GM19455 (cell line): ENCODE results near the gene CSKMT.
"Not testable (repeated sequence)": the region's sequence is repeated elsewhere in the genome, so short reads cannot be mapped to it uniquely, and the experiment has no call there.

Experiments
- ATAC-seq: cut with Tn5 transposase; IDR thresholded peaks from one replicate; pipeline ENCODE4 v1.9.1; 2021; ENCODE audit not compliant: unreplicated experiment

CSKMT gene

GRCh38 chr11:62654297-62654696 is 10.8 kb upstream of the CSKMT start:
- no peak for ATAC-seq

- no peak for ATAC-seq
These were observed 8.2 kb upstream of the CSKMT start for GRCh38 chr11:62656796-62657429.

GRCh38 chr11:62664405-62665074 is 572 bp upstream of the CSKMT start:
- peak; percentile 29 for ATAC-seq

GRCh38 chr11:62665599-62666258 is 617 bp downstream of the CSKMT start:
- no peak for ATAC-seq

GRCh38 chr11:62666259-62666926 is 1.3 kb downstream of the CSKMT start:
- ATAC-seq = no peak

GRCh38 chr11:62667460-62667859 is 2.3 kb downstream of the CSKMT start:
- ATAC-seq = no peak

- no peak for ATAC-seq
These were observed 4.5 kb downstream of the CSKMT start for GRCh38 chr11:62669420-62670161.

- ATAC-seq = no peak
These were observed 6.1 kb downstream of the CSKMT start for GRCh38 chr11:62671236-62671607.

- ATAC-seq = peak; percentile 60
These were observed 6.7 kb downstream of the CSKMT start, which contains the start of the genes LBHD1 and UQCC3 for GRCh38 chr11:62671608-62672389. TSS of gene LBHD1 (minus strand) at chr11:62672267. CDS start at chr11:62670031, 2,236 bp downstream. TSS of gene UQCC3 (plus strand) at chr11:62671673. CDS start at chr11:62671746, 73 bp downstream.

GRCh38 chr11:62673196-62673525 is 8.0 kb downstream of the CSKMT start:
- ATAC-seq = no peak

- ATAC-seq = not testable (repeated sequence)
These were observed 10.3 kb downstream of the CSKMT start for GRCh38 chr11:62675415-62675814.

- no peak for ATAC-seq
These were observed 11.6 kb downstream of the CSKMT start for GRCh38 chr11:62676698-62677097.

- no peak for ATAC-seq
These were observed 12.0 kb downstream of the CSKMT start for GRCh38 chr11:62677156-62677555.

GRCh38 chr11:62677714-62678113 is 12.6 kb downstream of the CSKMT start:
- ATAC-seq = no peak

- no peak for ATAC-seq
These were observed 13.3 kb downstream of the CSKMT start for GRCh38 chr11:62678433-62678769.

- ATAC-seq = peak; percentile 81
These were observed 13.9 kb downstream of the CSKMT start, which contains the start of gene UBXN1 for GRCh38 chr11:62678770-62679696. TSS of gene UBXN1 (minus strand) at chr11:62679073. CDS start at chr11:62678923, 150 bp downstream.

- no peak for ATAC-seq
These were observed 15.7 kb downstream of the CSKMT start for GRCh38 chr11:62680825-62681240.

- no peak for ATAC-seq
These were observed 17.4 kb downstream of the CSKMT start for GRCh38 chr11:62682518-62682917.
